Neutrophil (primary cell): ENCODE results near the gene DYNC1I2.

Experiments used
- H3K27ac ChIP-seq: fragments of 200-600 bp; sonication (generic); 2 replicates; pipeline ENCODE4 v1.5.1; 2016; ENCODE audit warnings: mild to moderate bottlenecking, moderate library complexity
- H3K27me3 ChIP-seq: fragments of 200-600 bp; sonication (generic); 2 replicates; pipeline ENCODE4 v1.6.0; 2016; ENCODE audit warnings: mild to moderate bottlenecking
- H3K36me3 ChIP-seq: fragments of 200-600 bp; sonication (generic); 2 replicates; pipeline ENCODE4 v1.5.1; 2017
- H3K4me1 ChIP-seq, 2 experiments: fragments of 200-600 bp in 1 of 2; sonication (generic) in 1 of 2; 1 replicate in 1 of 2; 2 replicates in 1 of 2; pipeline versions ENCODE4 v1.5.1 to v1.6.1; 2013 to 2016; ENCODE audit warnings: low read depth in 1 of 2, low read length in 1 of 2, mild to moderate bottlenecking in 1 of 2, moderate library complexity in 1 of 2; ENCODE audit not compliant: control insufficient read depth in 1 of 2, insufficient read depth in 1 of 2
- H3K4me3 ChIP-seq, 2 experiments: fragments of 200-600 bp in 1 of 2; sonication (generic) in 1 of 2; 1 replicate in 1 of 2; 2 replicates in 1 of 2; pipeline ENCODE4 v1.5.1; 2013 to 2016; ENCODE audit warnings: low read depth in 1 of 2, low read length in 1 of 2, mild to moderate bottlenecking in 1 of 2, moderate library complexity in 1 of 2
- H3K9me3 ChIP-seq: fragments of 200-600 bp; sonication (generic); 2 replicates; pipeline ENCODE4 v1.5.1; 2016
- TF ChIP-seq, protein P1 (sequence below): fragments of 200-600 bp; sonication (generic); IDR thresholded peaks from 2 replicates; pipeline ENCODE4 v1.5.1; 2016; ENCODE audit warnings: antibody characterized with exemption

DYNC1I2 gene

DNA sequence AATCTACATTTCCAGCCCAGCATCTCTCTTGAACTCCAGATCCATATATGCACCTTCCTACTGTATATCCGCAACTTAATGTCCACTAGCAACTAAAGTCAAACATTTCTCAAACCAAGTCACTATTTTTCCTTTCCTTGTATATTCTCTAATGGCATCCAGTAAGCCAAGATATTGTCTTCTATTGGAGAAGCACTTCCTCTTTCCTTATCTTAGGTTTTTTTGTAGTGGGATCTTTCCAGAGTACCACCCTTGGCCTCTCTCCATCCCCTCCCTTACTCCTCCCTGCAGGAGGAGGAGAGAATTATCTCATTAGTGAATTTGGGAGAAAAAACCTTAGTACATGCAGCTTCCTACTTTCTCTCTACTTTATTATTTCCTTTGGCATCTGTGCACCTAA is 8.7 kb upstream of the DYNC1I2 start:
- no peaks in the 10 kb centered on the region for H3K9me3 ChIP-seq
- no peak overlapping the region for H3K27ac ChIP-seq
- no peaks in the 10 kb centered on the region for H3K36me3 ChIP-seq
- no peaks in the 10 kb centered on the region for H3K4me1 ChIP-seq
- TF ChIP-seq, protein P1, sequence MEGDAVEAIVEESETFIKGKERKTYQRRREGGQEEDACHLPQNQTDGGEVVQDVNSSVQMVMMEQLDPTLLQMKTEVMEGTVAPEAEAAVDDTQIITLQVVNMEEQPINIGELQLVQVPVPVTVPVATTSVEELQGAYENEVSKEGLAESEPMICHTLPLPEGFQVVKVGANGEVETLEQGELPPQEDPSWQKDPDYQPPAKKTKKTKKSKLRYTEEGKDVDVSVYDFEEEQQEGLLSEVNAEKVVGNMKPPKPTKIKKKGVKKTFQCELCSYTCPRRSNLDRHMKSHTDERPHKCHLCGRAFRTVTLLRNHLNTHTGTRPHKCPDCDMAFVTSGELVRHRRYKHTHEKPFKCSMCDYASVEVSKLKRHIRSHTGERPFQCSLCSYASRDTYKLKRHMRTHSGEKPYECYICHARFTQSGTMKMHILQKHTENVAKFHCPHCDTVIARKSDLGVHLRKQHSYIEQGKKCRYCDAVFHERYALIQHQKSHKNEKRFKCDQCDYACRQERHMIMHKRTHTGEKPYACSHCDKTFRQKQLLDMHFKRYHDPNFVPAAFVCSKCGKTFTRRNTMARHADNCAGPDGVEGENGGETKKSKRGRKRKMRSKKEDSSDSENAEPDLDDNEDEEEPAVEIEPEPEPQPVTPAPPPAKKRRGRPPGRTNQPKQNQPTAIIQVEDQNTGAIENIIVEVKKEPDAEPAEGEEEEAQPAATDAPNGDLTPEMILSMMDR: no peak
- no peak overlapping the region for H3K4me3 ChIP-seq
- peaks cover 22% of the 10 kb centered on the region for H3K27me3 ChIP-seq

DNA sequence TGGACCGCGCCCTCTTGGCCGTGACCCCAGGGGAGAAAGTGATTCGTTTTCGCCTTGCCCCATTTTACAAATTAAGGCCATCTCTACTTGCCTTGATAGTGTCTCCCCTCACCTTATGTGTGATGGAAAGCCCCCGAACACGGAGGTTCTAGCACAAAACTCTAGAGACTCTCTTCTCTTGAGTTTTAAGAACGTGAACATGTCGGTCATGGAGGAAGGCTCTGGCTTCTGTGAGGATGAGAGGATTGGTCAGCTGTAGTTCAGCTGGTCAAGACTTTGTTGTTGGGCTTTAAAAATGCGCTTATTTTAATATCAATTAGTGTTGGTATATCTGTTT is 828 bp downstream of the DYNC1I2 start:
- peak overlapping the region; percentile 62 for H3K27ac ChIP-seq
- H3K27me3 ChIP-seq: peaks cover 15% of the 10 kb centered on the region
- TF ChIP-seq, protein P1: no peak
- H3K4me1 ChIP-seq: peaks cover 11 to 12% of the 10 kb centered on the region in 2 experiments
- H3K4me3 ChIP-seq: peak overlapping the region; percentile 60 to 72
- H3K36me3 ChIP-seq: peaks cover 13% of the 10 kb centered on the region
- no peaks in the 10 kb centered on the region for H3K9me3 ChIP-seq

DNA sequence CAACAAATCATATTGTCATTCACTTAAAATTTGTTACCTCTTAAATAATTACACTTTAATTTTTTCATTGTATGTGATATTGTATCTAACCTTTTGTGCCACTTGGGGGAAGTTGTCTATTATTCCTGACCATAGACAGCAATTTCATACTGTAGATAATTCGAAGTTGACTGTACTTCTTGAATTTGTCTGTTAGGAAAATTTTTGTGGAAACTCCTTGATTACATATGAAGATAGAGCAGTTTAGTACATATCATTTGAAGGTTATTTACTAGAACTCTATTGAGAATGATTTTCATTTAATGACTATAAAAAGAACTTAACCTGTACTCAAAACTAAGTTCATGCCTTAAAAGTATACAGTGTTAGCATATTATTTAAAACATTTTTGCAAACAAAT is 5.1 kb downstream of the DYNC1I2 start:
- peaks cover 39% of the 10 kb centered on the region for H3K36me3 ChIP-seq
- TF ChIP-seq, protein P1: no peak
- no peak overlapping the region for H3K27ac ChIP-seq
- peaks cover 11 to 12% of the 10 kb centered on the region in 2 experiments for H3K4me1 ChIP-seq
- H3K27me3 ChIP-seq: no peaks in the 10 kb centered on the region
- no peaks in the 10 kb centered on the region for H3K9me3 ChIP-seq
- H3K4me3 ChIP-seq: no peak overlapping the region

DNA sequence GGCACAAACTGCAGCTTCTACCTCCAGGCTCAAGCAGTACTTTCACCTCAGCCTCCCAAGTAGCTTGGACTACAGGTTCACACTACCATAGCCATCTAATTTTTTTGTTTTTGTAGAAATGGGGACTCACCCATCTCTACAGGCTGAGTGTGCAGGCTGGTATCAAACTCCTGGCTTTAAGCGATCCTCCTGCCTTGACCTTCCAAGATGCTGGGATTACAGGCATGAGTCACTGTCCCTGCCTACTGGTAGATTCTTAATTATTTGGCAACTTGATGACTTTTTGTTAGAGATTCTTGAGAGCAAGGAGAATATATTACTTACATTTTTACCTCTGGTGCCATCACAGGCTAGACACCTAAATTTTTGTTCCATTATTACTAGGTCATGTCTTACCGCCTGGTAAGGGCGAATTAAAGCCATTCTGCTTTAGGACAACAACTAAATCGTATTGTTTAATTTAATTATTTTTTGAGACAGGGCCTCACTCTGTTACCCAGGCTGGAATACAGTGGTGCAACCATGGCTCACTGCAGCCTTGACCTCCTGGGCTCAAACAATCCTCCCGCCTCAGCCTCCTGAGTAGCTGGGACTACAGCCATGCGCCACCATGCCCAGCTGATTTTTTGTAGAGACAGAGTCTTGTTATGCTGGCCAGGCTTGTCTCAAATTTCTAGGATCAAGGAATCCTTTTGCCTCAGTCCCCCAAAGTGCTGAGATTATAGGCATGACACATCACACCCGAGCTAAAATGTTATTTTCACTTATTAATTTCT is 15.7 kb downstream of the DYNC1I2 start:
- no peaks in the 10 kb centered on the region for H3K9me3 ChIP-seq
- H3K4me3 ChIP-seq: no peak overlapping the region
- TF ChIP-seq, protein P1: no peak
- no peaks in the 10 kb centered on the region for H3K4me1 ChIP-seq
- no peak overlapping the region for H3K27ac ChIP-seq
- peaks cover 12% of the 10 kb centered on the region for H3K36me3 ChIP-seq
- no peaks in the 10 kb centered on the region for H3K27me3 ChIP-seq

DNA sequence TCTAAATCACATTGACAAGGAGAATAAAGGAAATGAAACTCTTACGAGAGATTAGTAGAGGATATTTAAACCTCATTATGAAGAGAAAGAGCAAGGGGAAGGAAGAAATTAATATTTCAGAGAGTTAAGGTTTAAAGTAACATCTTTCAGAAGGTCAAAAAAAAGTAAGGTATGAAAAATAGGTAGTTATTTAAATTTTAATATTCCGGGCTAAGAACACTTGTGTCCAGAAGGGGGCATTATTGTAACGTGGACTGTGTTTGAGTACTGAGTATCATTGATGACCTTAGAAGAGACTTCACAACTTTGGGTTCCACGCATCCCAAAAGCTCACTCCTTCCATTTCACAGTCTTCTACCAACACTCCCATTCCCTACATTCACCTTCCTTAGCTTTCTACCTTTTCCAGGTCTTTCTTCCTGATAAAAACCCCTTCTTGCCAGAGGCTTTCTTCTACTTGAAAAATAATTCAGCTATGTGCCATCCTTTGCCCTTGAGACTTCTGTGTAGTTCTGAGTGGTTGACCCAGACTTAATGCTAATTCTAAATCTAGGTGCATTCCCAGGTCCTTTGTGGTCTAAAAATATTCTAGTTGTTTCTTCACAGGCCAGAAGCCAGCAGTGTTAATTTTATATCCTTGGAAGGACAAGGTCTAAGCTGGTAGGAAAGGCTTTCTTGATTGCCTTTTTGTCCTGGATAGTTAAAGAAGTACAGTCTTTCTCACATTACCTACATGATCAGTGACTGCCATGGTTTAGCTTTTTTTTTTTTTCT is 16.5 kb downstream of the DYNC1I2 start:
- H3K36me3 ChIP-seq: peaks cover 12% of the 10 kb centered on the region
- no peaks in the 10 kb centered on the region for H3K4me1 ChIP-seq
- H3K27me3 ChIP-seq: no peaks in the 10 kb centered on the region
- TF ChIP-seq, protein P1: no peak
- no peak overlapping the region for H3K4me3 ChIP-seq
- H3K9me3 ChIP-seq: no peaks in the 10 kb centered on the region
- H3K27ac ChIP-seq: no peak overlapping the region
